SH-SY5Y (cell line): ENCODE measurements around the gene CREG2.

Experiments
- GATA2 ChIP-seq: IDR thresholded peaks from 2 replicates; pipeline ENCODE4 v1.6.1; 2011; ENCODE audit warnings: mild to moderate bottlenecking, low read depth, low read length
- GATA3 ChIP-seq: IDR thresholded peaks from 2 replicates; pipeline ENCODE4 v1.6.1; 2011; ENCODE audit warnings: low read depth, mild to moderate bottlenecking, low read length, moderate library complexity

- TF ChIP-seq GATA3: no peak
- no peak for TF ChIP-seq GATA2
These were observed 27.8 kb downstream of the CREG2 start for GRCh38 chr2:101359410-101359954.
